Activated T-helper 2 cell treated with anti-CD3 and anti-CD28 coated beads, Interferon-gamma antibody, Interleukin-2, Interleukin-4, amounts not matched to agents 10 μg/mL and 5 μg/mL and 100 μg/mL, durations not matched to agents 14 hours and 24 hours and 36 hours (primary cell): Measurements from ENCODE around the gene NHLH2. TPM values are rescaled to one million over a fixed set of nuclear protein-coding genes. Genes with fewer than 3 reads are reported as not detected.

Experiments used
- total RNA-seq: library from RNA; stranded (reverse); gene quantifications from 2 replicates; pipeline ENCODE4 v1.2.3, GENCODE V29; 2022

Gene NHLH2
- total RNA-seq, 1 donor from 2014 or later: not detected

Other genes with a start within 250 kb of the NHLH2 start
- gene VANGL1, start 199.2 kb downstream of the NHLH2 start, total RNA-seq: 9.5 and 10.3 TPM in 2 replicates
- gene CASQ2, start 72.4 kb downstream of the NHLH2 start, total RNA-seq: not detected in 2 replicates
- 0.18 and 0.52 TPM in 2 replicates for gene SLC22A15, start 135.4 kb upstream of the NHLH2 start, total RNA-seq